H1 (cell line): ENCODE results near the gene BPIFB3. TPM values are rescaled to one million over a fixed set of nuclear protein-coding genes. Genes with fewer than 3 reads are reported as not detected.

Experiments used
- CTCF ChIA-PET: fragments of 300-600 bp; sonication (Branson Sonifier 250); formaldehyde crosslinking; loops from one replicate; lab custom pipeline; 2021; ENCODE audit not compliant: partially characterized antibody; lab: Charles Lee
- POLR2A ChIA-PET: fragments of 300-600 bp; sonication (Branson Sonifier 250); formaldehyde crosslinking; loops from one replicate; lab custom pipeline; 2021; ENCODE audit warnings: inconsistent platforms; ENCODE audit not compliant: partially characterized antibody; lab: Charles Lee
- DNase-seq, 2 experiments: peaks; one replicate each; pipeline versions ENCODE4 v3.0.0 to v3.0.0-alpha.2; 2010 to 2022; ENCODE audit warnings: low spot score in 2 of 2, low read depth in 1 of 2, mixed read lengths in 1 of 2
- FAIRE-seq: peaks from 2 replicates; lab custom pipeline; 2011; peaks lifted over from hg19 to GRCh38; lab: Jason Lieb, UNC
- H2AFZ ChIP-seq: 2 replicates; pipeline ENCODE4 v1.8.1; 2012; ENCODE audit warnings: low read length, inconsistent platforms
- H2AK5ac ChIP-seq: 2 replicates; pipeline ENCODE4 v1.6.1; 2013; ENCODE audit warnings: low read depth, low read length
- H2BK120ac ChIP-seq: replicated peaks from 2 replicates; pipeline ENCODE3; 2013; ENCODE audit warnings: low read depth, low read length, inconsistent platforms
- H2BK12ac ChIP-seq: 2 replicates; pipeline ENCODE4 v1.6.1; 2013; ENCODE audit warnings: low read depth, low read length
- H2BK15ac ChIP-seq: 2 replicates; pipeline ENCODE4 v1.6.1; 2013; ENCODE audit warnings: low read length
- H2BK20ac ChIP-seq: 2 replicates; pipeline ENCODE4 v1.6.1; 2013; ENCODE audit warnings: low read length
- H2BK5ac ChIP-seq: 2 replicates; pipeline ENCODE4 v1.6.1; 2013; ENCODE audit warnings: low read depth, low read length
- H3K14ac ChIP-seq: 2 replicates; pipeline ENCODE4 v1.6.1; 2013; ENCODE audit warnings: inconsistent platforms; ENCODE audit not compliant: insufficient read length
- H3K18ac ChIP-seq: 2 replicates; pipeline ENCODE4 v1.6.1; 2013; ENCODE audit warnings: low read length; ENCODE audit errors: extremely low read depth
- H3K23ac ChIP-seq: 2 replicates; pipeline ENCODE4 v1.6.1; 2013; ENCODE audit warnings: inconsistent platforms; ENCODE audit not compliant: insufficient read length
- H3K23me2 ChIP-seq: 2 replicates; pipeline ENCODE4 v1.6.1; 2013; ENCODE audit warnings: low read depth, low read length
- H3K27ac ChIP-seq: 2 replicates; pipeline ENCODE4 v1.6.1; 2011; ENCODE audit warnings: low read depth, low read length, inconsistent platforms
- H3K27me3 ChIP-seq, 4 experiments: replicated peaks in 1 of 4; 1 replicate in 1 of 4; 2 replicates in 3 of 4; pipeline versions ENCODE4 v1.6.1 to v1.8.1; 2011 to 2013; ENCODE audit warnings: low read length in 3 of 4, mild to moderate bottlenecking in 3 of 4, inconsistent platforms in 2 of 4, mixed read lengths in 2 of 4, moderate library complexity in 1 of 4; ENCODE audit not compliant: control insufficient read depth in 3 of 4, insufficient read depth in 3 of 4; ENCODE audit errors: extremely low read depth in 1 of 4
- H3K36me3 ChIP-seq, 4 experiments: 2 replicates each; pipeline versions ENCODE4 v1.6.1 to v1.8.1; 2011 to 2013; ENCODE audit warnings: mild to moderate bottlenecking in 4 of 4, low read length in 3 of 4, moderate library complexity in 2 of 4, control low read depth in 1 of 4, inconsistent platforms in 1 of 4; ENCODE audit not compliant: insufficient read depth in 4 of 4, control insufficient read depth in 2 of 4
- H3K4ac ChIP-seq: replicated peaks from 2 replicates; pipeline ENCODE3; 2013; ENCODE audit warnings: low read length, low read depth, mixed read lengths, inconsistent platforms; ENCODE audit not compliant: insufficient read length
- H3K4me1 ChIP-seq, 4 experiments: replicated peaks in 1 of 4; 1 replicate in 1 of 4; 2 replicates in 3 of 4; pipeline versions ENCODE4 v1.6.1 to v1.8.1; 2011 to 2013; ENCODE audit warnings: low read length in 3 of 4, inconsistent platforms in 2 of 4, mixed read lengths in 1 of 4; ENCODE audit not compliant: insufficient read depth in 4 of 4, control insufficient read depth in 3 of 4
- H3K4me2 ChIP-seq, 2 experiments: 2 replicates each; pipeline versions ENCODE4 v1.6.1 to v1.8.1; 2011 to 2013; ENCODE audit warnings: low read depth in 2 of 2, low read length in 2 of 2, control low read depth in 1 of 2, inconsistent platforms in 1 of 2, mild to moderate bottlenecking in 1 of 2; ENCODE audit not compliant: insufficient read depth in 1 of 2
- H3K4me3 ChIP-seq, 4 experiments: fragments of 200-600, 300-600 bp in 1 of 4; sonication (generic), shearing (Covaris generic), sonication (Bioruptor Twin) in 1 of 4; 2 replicates each; pipeline versions ENCODE4 v1.5.1 to v1.8.1; 2011 to 2016; ENCODE audit warnings: low read length in 4 of 4, low read depth in 3 of 4, control low read depth in 2 of 4, inconsistent platforms in 2 of 4, mild to moderate bottlenecking in 2 of 4, mixed read lengths in 1 of 4, moderate library complexity in 1 of 4; ENCODE audit not compliant: insufficient read depth in 2 of 4; ENCODE audit errors: extremely low read depth in 1 of 4
- H3K56ac ChIP-seq: replicated peaks from 2 replicates; pipeline ENCODE3; 2013; ENCODE audit warnings: low read depth, mild to moderate bottlenecking, mixed read lengths, low read length, inconsistent platforms; ENCODE audit not compliant: insufficient read length
- H3K79me1 ChIP-seq: 2 replicates; pipeline ENCODE4 v1.6.1; 2013; ENCODE audit warnings: low read depth, low read length, control low read depth
- H3K79me2 ChIP-seq, 2 experiments: 2 replicates each; pipeline versions ENCODE4 v1.6.1 to v1.8.1; 2012 to 2013; ENCODE audit warnings: low read length in 2 of 2, mild to moderate bottlenecking in 2 of 2, inconsistent platforms in 1 of 2; ENCODE audit not compliant: insufficient read depth in 2 of 2, control insufficient read depth in 1 of 2
- H3K9ac ChIP-seq, 4 experiments: replicated peaks in 1 of 4; 1 replicate in 1 of 4; 2 replicates in 3 of 4; pipeline versions ENCODE4 v1.6.1 to v1.8.1; 2011 to 2013; ENCODE audit warnings: low read depth in 3 of 4, low read length in 3 of 4, control low read depth in 2 of 4, mild to moderate bottlenecking in 2 of 4, moderate library complexity in 2 of 4, inconsistent platforms in 1 of 4; ENCODE audit errors: extremely low read depth in 1 of 4
- H3K9me3 ChIP-seq, 2 experiments: 2 replicates each; pipeline versions ENCODE4 v1.6.1 to v1.8.1; 2012 to 2013; ENCODE audit warnings: mild to moderate bottlenecking in 2 of 2, moderate library complexity in 2 of 2, control low read depth in 1 of 2, inconsistent platforms in 1 of 2, low read depth in 1 of 2, low read length in 1 of 2, mixed read lengths in 1 of 2; ENCODE audit not compliant: insufficient read depth in 2 of 2
- H4K20me1 ChIP-seq, 2 experiments: replicated peaks in 1 of 2; 2 replicates each; pipeline versions ENCODE3 to v1.8.1; 2011 to 2013; ENCODE audit warnings: inconsistent platforms in 2 of 2, low read length in 2 of 2, mild to moderate bottlenecking in 1 of 2; ENCODE audit not compliant: insufficient read depth in 2 of 2, control insufficient read depth in 1 of 2
- H4K5ac ChIP-seq: 2 replicates; pipeline ENCODE4 v1.6.1; 2013; ENCODE audit warnings: low read length, low read depth, mixed read lengths, inconsistent platforms; ENCODE audit not compliant: insufficient read length
- H4K8ac ChIP-seq: 2 replicates; pipeline ENCODE4 v1.8.0; 2013; ENCODE audit warnings: mild to moderate bottlenecking, moderate library complexity, low read length, inconsistent platforms; ENCODE audit not compliant: insufficient read depth; ENCODE audit errors: extremely low read depth
- H4K91ac ChIP-seq: replicated peaks from 2 replicates; pipeline ENCODE3; 2013; ENCODE audit warnings: low read length, mixed read lengths, inconsistent platforms; ENCODE audit not compliant: insufficient read length
- EP300 ChIP-seq, 2 experiments: IDR thresholded peaks; 1 replicate in 1 of 2; 2 replicates in 1 of 2; pipeline ENCODE4 v1.6.1; 2011 to 2012; ENCODE audit warnings: low read depth in 2 of 2, low read length in 2 of 2, mild to moderate bottlenecking in 2 of 2, borderline replicate concordance in 1 of 2, inconsistent platforms in 1 of 2, moderate library complexity in 1 of 2
- SIRT6 ChIP-seq: IDR thresholded peaks from one replicate; pipeline ENCODE4 v1.7.1; 2012; ENCODE audit warnings: low read length, inconsistent platforms
- WGBS, 2 experiments: shearing (Covaris generic) in 1 of 2; methylation state at CpG; one replicate each; pipeline versions ENCODE4 v1.1.6 to v1.1.7; 2013 to 2015; ENCODE audit warnings: low lambda C conversion rate in 2 of 2, mixed read lengths in 2 of 2, inconsistent platforms in 1 of 2, low coverage in 1 of 2, missing lambda C conversion rate in 1 of 2; ENCODE audit not compliant: insufficient replicate concordance in 2 of 2, insufficient coverage in 1 of 2, insufficient read length in 1 of 2; ENCODE audit errors: extremely low coverage in 1 of 2, missing lambda C conversion rate in 1 of 2; 5-methylcytosine and 5-hydroxymethylcytosine counted together
- polyA plus RNA-seq, 7 experiments: library from polyadenylated mRNA; depleted of rRNA in 3 of 7; stranded (reverse) in 5 of 7; unstranded in 2 of 7; fragments of >200 nt in 5 of 7; fragments of 200-250 nt in 2 of 7; gene quantifications; 1 replicate in 5 of 7; 2 replicates in 1 of 7; 4 replicates in 1 of 7; pipeline versions ENCODE4 v1.2.1 to v1.2.3, GENCODE V29; 2011 to 2013; ENCODE audit warnings: missing spikeins in 2 of 7, mixed read lengths in 2 of 7
- total RNA-seq: library from RNA; stranded (reverse); fragmentation: NEBNext Ultra II Directional; extraction: Animal tissue kit (Norgen Biotek cat#: 25700); gene quantifications from 2 replicates; pipeline ENCODE4 v1.2.1, GENCODE V29; 2021
- TF ChIP-seq, protein P1 (sequence below): IDR thresholded peaks from 2 replicates; pipeline ENCODE4 v1.6.1; 2012; ENCODE audit warnings: low read length, inconsistent platforms

The BPIFB3 gene
- total and polyA plus RNA-seq, 2 of the 8 experiments (the other 6 are each of a cell fraction or from before 2014, with no cell fraction given): not detected

DNA sequence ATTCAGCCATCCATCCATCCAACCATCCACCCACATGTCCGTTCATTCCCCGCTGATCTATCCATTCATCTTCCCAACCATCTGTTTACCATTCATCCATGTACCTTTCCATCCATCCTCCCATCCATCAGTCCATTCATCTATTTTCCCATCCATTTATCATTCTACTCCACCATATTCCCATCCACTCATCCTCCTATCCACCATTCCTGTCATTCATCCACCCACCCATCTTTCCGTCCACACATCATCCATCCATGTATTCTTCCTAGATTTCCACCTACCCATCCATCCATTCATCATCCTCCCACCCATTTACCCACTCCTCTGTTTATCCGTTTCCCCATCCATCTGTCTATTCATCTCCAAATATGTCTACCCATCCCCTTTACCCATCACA is 15.5 kb upstream of the BPIFB3 start:
- H3K36me3 ChIP-seq: no peaks in the 10 kb centered on the region
- H3K79me2 ChIP-seq: no peaks in the 10 kb centered on the region
- no peak overlapping the region for H3K27ac ChIP-seq
- H3K27me3 ChIP-seq: peaks cover 0 to 3% (median 0%) of the 10 kb centered on the region in 4 experiments; a peak in 1 of 7 replicates
- H4K91ac ChIP-seq: no peak overlapping the region
- H3K9me3 ChIP-seq: no peaks in the 10 kb centered on the region
- DNase-seq (no peak), FAIRE-seq (no peak)
- no peak overlapping the region for H3K4ac ChIP-seq
- ChIA-PET CTCF (interaction anchor here (1.4 kb wide), 1 partner anchor 144 kb away, joined by 3 read pairs; no protein-coding TSS in a partner anchor), POLR2A (no interaction called here)
- H2AFZ ChIP-seq: no peak overlapping the region
- no peak overlapping the region for H2BK120ac ChIP-seq
- no peak overlapping the region for H3K4me2 ChIP-seq
- 85 to 100% methylated on average over 2 to 4 of the region's 4 CpGs for WGBS, 2 experiments
- TF ChIP-seq, protein P1, sequence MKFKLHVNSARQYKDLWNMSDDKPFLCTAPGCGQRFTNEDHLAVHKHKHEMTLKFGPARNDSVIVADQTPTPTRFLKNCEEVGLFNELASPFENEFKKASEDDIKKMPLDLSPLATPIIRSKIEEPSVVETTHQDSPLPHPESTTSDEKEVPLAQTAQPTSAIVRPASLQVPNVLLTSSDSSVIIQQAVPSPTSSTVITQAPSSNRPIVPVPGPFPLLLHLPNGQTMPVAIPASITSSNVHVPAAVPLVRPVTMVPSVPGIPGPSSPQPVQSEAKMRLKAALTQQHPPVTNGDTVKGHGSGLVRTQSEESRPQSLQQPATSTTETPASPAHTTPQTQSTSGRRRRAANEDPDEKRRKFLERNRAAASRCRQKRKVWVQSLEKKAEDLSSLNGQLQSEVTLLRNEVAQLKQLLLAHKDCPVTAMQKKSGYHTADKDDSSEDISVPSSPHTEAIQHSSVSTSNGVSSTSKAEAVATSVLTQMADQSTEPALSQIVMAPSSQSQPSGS: no peak
- TF ChIP-seq EP300 (IDR thresholded peaks at IDR 0.05; ENCODE audit: borderline replicate concordance in 1 of 2, low read depth in 2 of 2, low read length in 2 of 2): no peak
- no peak for TF ChIP-seq SIRT6
- no peak overlapping the region for H2BK20ac ChIP-seq
- H4K20me1 ChIP-seq: no peaks in the 10 kb centered on the region
- no peak overlapping the region for H2BK5ac ChIP-seq
- H3K18ac ChIP-seq: no peak overlapping the region
- no peaks in the 10 kb centered on the region for H3K4me1 ChIP-seq
- H2BK12ac ChIP-seq: no peak overlapping the region
- H2AK5ac ChIP-seq: no peak overlapping the region
- H4K5ac ChIP-seq: no peak overlapping the region
- no peak overlapping the region for H3K9ac ChIP-seq
- no peak overlapping the region for H4K8ac ChIP-seq
- no peaks in the 10 kb centered on the region for H3K79me1 ChIP-seq
- peaks cover 7% of the 10 kb centered on the region; the same call in 1 of the 2 replicates for H3K23me2 ChIP-seq
- no peak overlapping the region for H3K14ac ChIP-seq
- H3K56ac ChIP-seq: peak overlapping the region; percentile 34
- H3K23ac ChIP-seq: no peak overlapping the region
- no peak overlapping the region for H3K4me3 ChIP-seq
- H2BK15ac ChIP-seq: no peak overlapping the region
